K562 (cell line): ENCODE data around the gene COL5A1. TPM values are rescaled to one million over a fixed set of nuclear protein-coding genes. Genes with fewer than 3 reads are reported as not detected.

Experiments
- ATAC-seq: fragments of 200-7000 bp; cut with Tn5 transposase; 3 replicates; pipeline ENCODE4 v1.9.1; 2020; ENCODE audit warnings: moderate library complexity
- BruUV-seq: library from RNA; stranded (reverse); fragments of 400-500 nt; replicated peaks from 2 replicates; lab custom pipeline; 2021; lab: Mats Ljungman, UMichigan
- CTCF ChIA-PET: fragments of 300-600 bp; formaldehyde crosslinking; extraction: SDS; loops from one replicate; lab custom pipeline; 2021; ENCODE audit warnings: low intra/inter-chr PET ratio; lab: Yijun Ruan, JAX
- POLR2A ChIA-PET: fragments of 300-600, 350-650 bp; sonication (Branson Sonifier 250); formaldehyde crosslinking; extraction: SDS; loops from one replicate; lab custom pipeline; 2021; ENCODE audit warnings: antibody characterized with exemption, inconsistent platforms; lab: Yijun Ruan, JAX
- DNase-seq, 4 experiments: peaks; one replicate each; pipeline versions ENCODE4 v3.0.0 to v3.0.0-alpha.2; 2011 to 2018; ENCODE audit warnings: low spot score in 3 of 4, mixed read lengths in 3 of 4; ENCODE audit errors: extremely low read depth in 1 of 4
- FAIRE-seq: peaks from 2 replicates; lab custom pipeline; 2011; peaks lifted over from hg19 to GRCh38; lab: Jason Lieb, UNC
- H2AFZ ChIP-seq: 2 replicates; pipeline ENCODE4 v1.6.0; 2011; ENCODE audit warnings: low read depth, low read length, control low read depth, inconsistent platforms
- H3K27ac ChIP-seq: fragments of 200-600 bp; 3 replicates; pipeline ENCODE4 v1.8.0; 2011; ENCODE audit warnings: low read depth, mild to moderate bottlenecking, control low read depth, inconsistent platforms, low read length, moderate library complexity, mixed read lengths; ENCODE audit errors: extremely low read depth
- H3K27me3 ChIP-seq, 2 experiments: fragments of 300-600 bp in 1 of 2; 2 replicates in 1 of 2; 3 replicates in 1 of 2; pipeline versions ENCODE4 v1.6.0 to v1.8.0; 2011; ENCODE audit warnings: inconsistent platforms in 2 of 2, low read length in 2 of 2, mild to moderate bottlenecking in 1 of 2, mixed read lengths in 1 of 2, moderate library complexity in 1 of 2; ENCODE audit not compliant: control insufficient read depth in 2 of 2, insufficient read depth in 2 of 2
- H3K36me3 ChIP-seq: fragments of 300-600 bp; 3 replicates; pipeline ENCODE4 v1.8.0; 2011; ENCODE audit warnings: mild to moderate bottlenecking, low read length, inconsistent platforms; ENCODE audit not compliant: control insufficient read depth, insufficient read depth
- H3K4me1 ChIP-seq, 2 experiments: fragments of 200-600 bp in 1 of 2; replicated peaks in 1 of 2; 2 replicates in 1 of 2; 3 replicates in 1 of 2; pipeline versions ENCODE4 v1.5.1 to v1.8.0; 2011; ENCODE audit warnings: inconsistent platforms in 2 of 2, low read length in 2 of 2, mild to moderate bottlenecking in 1 of 2, mixed read lengths in 1 of 2, moderate library complexity in 1 of 2; ENCODE audit not compliant: control insufficient read depth in 2 of 2, insufficient read depth in 2 of 2
- H3K4me2 ChIP-seq: 2 replicates; pipeline ENCODE4 v1.6.1; 2011; ENCODE audit warnings: low read length, control low read depth, inconsistent platforms, mixed read lengths; ENCODE audit not compliant: insufficient read depth
- H3K4me3 ChIP-seq: fragments of 200-600 bp; sonication (generic), shearing (Covaris generic); 2 replicates; pipeline ENCODE4 v1.5.1; 2016; ENCODE audit warnings: control low read depth, inconsistent platforms
- H3K79me2 ChIP-seq: fragments of 200-600 bp; 3 replicates; pipeline ENCODE4 v1.8.0; 2011; ENCODE audit warnings: low read length, inconsistent platforms; ENCODE audit not compliant: control insufficient read depth, insufficient read depth
- H3K9ac ChIP-seq, 2 experiments: 2 replicates each; pipeline versions ENCODE4 v1.6.0 to v1.6.1; 2011; ENCODE audit warnings: low read depth in 2 of 2, low read length in 2 of 2, control low read depth in 1 of 2, inconsistent platforms in 1 of 2, mild to moderate bottlenecking in 1 of 2, mixed read lengths in 1 of 2; ENCODE audit not compliant: insufficient read depth in 1 of 2
- H3K9me1 ChIP-seq: one replicate; pipeline ENCODE4 v1.6.0; 2011; ENCODE audit warnings: inconsistent platforms, mild to moderate bottlenecking, low read length, moderate library complexity; ENCODE audit not compliant: control insufficient read depth, insufficient read depth
- H3K9me3 ChIP-seq: replicated peaks from 2 replicates; pipeline ENCODE4 v1.5.1; 2011; ENCODE audit warnings: low read depth, low read length, inconsistent platforms; ENCODE audit not compliant: control insufficient read depth, insufficient read depth
- H4K20me1 ChIP-seq: replicated peaks from 2 replicates; pipeline ENCODE4 v1.6.1; 2011; ENCODE audit warnings: low read length, inconsistent platforms, mixed read lengths; ENCODE audit not compliant: control insufficient read depth, insufficient read depth
- CC2D1A ChIP-seq: fragments of 450-650 bp; IDR thresholded peaks from 2 replicates; pipeline ENCODE4 v1.6.1; 2017; ENCODE audit warnings: mild to moderate bottlenecking
- HLTF ChIP-seq: fragments of 450-650 bp; IDR thresholded peaks from 2 replicates; pipeline ENCODE4 v1.6.1; 2016
- LEF1 ChIP-seq: fragments of 450-650 bp; IDR thresholded peaks from 2 replicates; pipeline ENCODE4 v1.6.1; 2016; ENCODE audit warnings: mild to moderate bottlenecking
- SRSF1 ChIP-seq: fragments of 200-400 bp; formaldehyde crosslinking; IDR thresholded peaks from 2 replicates; pipeline ENCODE4 v1.6.1; 2017; ENCODE audit warnings: mild to moderate bottlenecking, low read depth, low read length, moderate library complexity
- TBP ChIP-seq: optimal IDR thresholded peaks from 2 replicates; pipeline ENCODE3; 2011; ENCODE audit warnings: low read depth, low read length, improper control_type of control experiment
- ZNF436 ChIP-seq: fragments of 250-450, 450-650 bp; sonication (Bioruptor Pico); formaldehyde crosslinking; IDR thresholded peaks from 2 replicates; pipeline ENCODE4 v1.7.0; 2020; ENCODE audit warnings: mild to moderate bottlenecking
- ZNF445 ChIP-seq: fragments of 250-450 bp; sonication (Bioruptor Pico); IDR thresholded peaks from 2 replicates; pipeline ENCODE4 v1.4.0; 2020; ENCODE audit warnings: low read depth, mild to moderate bottlenecking, moderate library complexity
- WGBS: fragments of 100-300 bp; shearing (Covaris generic); methylation state at CpG from one replicate; pipeline ENCODE4 v1.1.6; 2016; ENCODE audit warnings: low coverage, mixed read lengths; ENCODE audit not compliant: insufficient coverage; ENCODE audit errors: missing lambda C conversion rate; 5-methylcytosine and 5-hydroxymethylcytosine counted together
- in situ Hi-C: fragments of 300-500 bp; cut with MboI; formaldehyde crosslinking; loops from 4 replicates; pipeline ENCODE4 v1.15.0; 2018; ENCODE audit warnings: inconsistent platforms, mixed read lengths
- intact Hi-C: fragments of 100-400 bp; cut with micrococcal nuclease; formaldehyde crosslinking; loops from 2 replicates; pipeline ENCODE4 v1.14.2; 2022
- polyA plus RNA-seq, 8 experiments: library from polyadenylated mRNA; depleted of rRNA in 4 of 8; stranded (reverse) in 5 of 8; unstranded in 3 of 8; fragments of >200 nt; fragmentation: Nextera tagmentation in 2 of 8; fragmentation: Illumina TruSeq in 1 of 8; extraction: Ambion mirVana in 2 of 8; extraction: Trizol in 1 of 8; gene quantifications; 2 replicates each; pipeline versions ENCODE4 v1.2.1 to v1.2.3, GENCODE V29; 2011 to 2014; ENCODE audit warnings: inconsistent platforms in 1 of 8, missing spikeins in 1 of 8
- total RNA-seq, 7 experiments: library from RNA; depleted of rRNA in 6 of 7; stranded (reverse); fragments of >200 nt in 6 of 7; fragmentation: Illumina TruSeq in 2 of 7; extraction: Trizol in 2 of 7; gene quantifications; 2 replicates each; pipeline versions ENCODE4 v1.2.1 to v1.2.3, GENCODE V29; 2011 to 2021; ENCODE audit warnings: low replicate concordance in 1 of 7
- TF ChIP-seq, protein P1 (sequence below): fragments of 200-800 bp; sonication (Bioruptor generic); IDR thresholded peaks from 2 replicates; pipeline ENCODE4 v1.6.1; 2017; ENCODE audit warnings: missing genetic modification characterization, missing compliant biosample characterization

COL5A1 gene
- total and polyA plus RNA-seq, 9 of the 15 experiments (the other 6 are each of a cell fraction or from before 2014, with no cell fraction given), result under 0.01 to 0.13 (median 0.04) TPM; not detected in 6

DNA sequence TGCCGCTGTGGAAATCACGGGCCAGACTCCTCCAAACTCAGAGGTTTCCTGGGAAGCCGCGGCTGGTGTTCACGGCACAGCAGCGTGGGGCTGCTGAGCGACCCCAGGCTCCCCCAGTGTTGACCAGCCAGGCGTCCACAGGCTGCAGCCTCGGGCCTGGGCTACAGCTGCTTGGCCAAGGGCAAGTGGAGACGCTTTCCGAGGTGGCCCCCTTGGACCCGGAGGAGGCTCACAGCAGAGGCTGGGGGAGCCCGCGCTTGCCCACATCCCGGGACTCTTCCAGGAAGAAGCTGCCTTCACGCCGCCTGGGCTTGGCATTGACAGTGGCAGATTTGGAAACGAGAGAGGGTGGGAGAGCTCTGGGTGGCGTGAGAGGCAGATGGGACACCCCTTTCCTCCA is 186.0 kb downstream of the COL5A1 start:
- Histone ChIP-seq H3K9ac (no peak overlapping the region), H3K4me2 (no peak overlapping the region), H3K27ac (no peak overlapping the region), H3K27me3 (peaks cover 3 to 65% of the 10 kb centered on the region in 2 experiments; a peak in 4 of 5 replicates), H3K9me3 (no peaks in the 10 kb centered on the region), H3K9me1 (no peaks in the 10 kb centered on the region), H3K79me2 (no peaks in the 10 kb centered on the region), H3K4me1 (no peaks in the 10 kb centered on the region; a peak in 1 of 5 replicates), H3K4me3 (no peak overlapping the region), H3K36me3 (no peaks in the 10 kb centered on the region), H2AFZ (no peak overlapping the region), H4K20me1 (peaks cover 7% of the 10 kb centered on the region; the same call in 1 of the 2 replicates)
- CTCF ChIA-PET, result no interaction called here
- TF ChIP-seq, protein P1, sequence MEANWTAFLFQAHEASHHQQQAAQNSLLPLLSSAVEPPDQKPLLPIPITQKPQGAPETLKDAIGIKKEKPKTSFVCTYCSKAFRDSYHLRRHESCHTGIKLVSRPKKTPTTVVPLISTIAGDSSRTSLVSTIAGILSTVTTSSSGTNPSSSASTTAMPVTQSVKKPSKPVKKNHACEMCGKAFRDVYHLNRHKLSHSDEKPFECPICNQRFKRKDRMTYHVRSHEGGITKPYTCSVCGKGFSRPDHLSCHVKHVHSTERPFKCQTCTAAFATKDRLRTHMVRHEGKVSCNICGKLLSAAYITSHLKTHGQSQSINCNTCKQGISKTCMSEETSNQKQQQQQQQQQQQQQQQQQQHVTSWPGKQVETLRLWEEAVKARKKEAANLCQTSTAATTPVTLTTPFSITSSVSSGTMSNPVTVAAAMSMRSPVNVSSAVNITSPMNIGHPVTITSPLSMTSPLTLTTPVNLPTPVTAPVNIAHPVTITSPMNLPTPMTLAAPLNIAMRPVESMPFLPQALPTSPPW (CRISPR knock-in tag), result no peak
- no peak for TF ChIP-seq ZNF445
- no peak for TF ChIP-seq HLTF
- no peak for TF ChIP-seq LEF1
- TF ChIP-seq ZNF436 (CRISPR knock-in tag), result no peak
- TF ChIP-seq SRSF1, result no peak
- no peak for TF ChIP-seq TBP
- TF ChIP-seq CC2D1A, result no peak
- in situ Hi-C loops (no loop called here), intact Hi-C loops (no loop called here)
- DNase-seq, result no peak
- no TSS peak for BruUV-seq
- POLR2A ChIA-PET, result no interaction called here
- WGBS, result 5% methylated on average over 16 of the region's 19 CpGs
- no peak for ATAC-seq
- FAIRE-seq, result no peak
